HPDE6-E6E7 (cell line): ENCODE results near the gene TPO.
"Not testable (repeated sequence)": the region's sequence is repeated elsewhere in the genome, so short reads cannot be mapped to it uniquely, and the experiment has no call there.

ENCODE experiments used
- DNase-seq: peaks from one replicate; pipeline ENCODE4 v3.0.0; 2011; ENCODE audit warnings: missing footprints; ENCODE audit errors: extremely low spot score

The TPO gene

DNA sequence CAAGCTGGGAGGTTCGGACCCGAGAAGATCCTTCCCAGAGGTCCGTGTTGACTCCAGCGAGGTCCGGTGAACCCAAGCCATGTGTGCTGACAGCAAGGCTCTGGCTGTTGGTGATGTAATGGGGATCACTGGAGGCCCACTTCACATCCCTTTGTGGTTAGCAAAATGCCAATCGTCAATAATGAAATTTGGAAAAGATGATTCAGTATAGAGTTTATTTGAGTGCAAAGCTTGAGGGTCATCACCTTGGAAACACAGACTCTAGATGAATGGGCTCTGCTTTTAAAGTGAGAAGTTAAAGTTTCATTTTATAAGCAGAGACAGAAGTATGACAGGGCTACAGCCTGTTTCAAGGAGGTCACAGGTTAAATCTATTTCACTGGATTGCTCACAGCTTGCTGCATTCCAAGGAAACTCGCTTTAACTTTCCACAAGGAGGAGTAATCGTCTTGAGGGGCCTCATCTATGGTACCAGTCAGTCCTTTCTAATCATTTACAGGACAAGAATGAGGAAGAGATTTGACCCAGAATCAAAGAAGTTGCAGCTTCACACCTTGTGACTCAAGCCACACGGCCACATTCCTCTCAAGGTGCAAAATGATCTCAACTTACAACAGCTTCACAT, 140.5 kb downstream of the TPO start:
- DNase-seq: peak; percentile 52

DNA sequence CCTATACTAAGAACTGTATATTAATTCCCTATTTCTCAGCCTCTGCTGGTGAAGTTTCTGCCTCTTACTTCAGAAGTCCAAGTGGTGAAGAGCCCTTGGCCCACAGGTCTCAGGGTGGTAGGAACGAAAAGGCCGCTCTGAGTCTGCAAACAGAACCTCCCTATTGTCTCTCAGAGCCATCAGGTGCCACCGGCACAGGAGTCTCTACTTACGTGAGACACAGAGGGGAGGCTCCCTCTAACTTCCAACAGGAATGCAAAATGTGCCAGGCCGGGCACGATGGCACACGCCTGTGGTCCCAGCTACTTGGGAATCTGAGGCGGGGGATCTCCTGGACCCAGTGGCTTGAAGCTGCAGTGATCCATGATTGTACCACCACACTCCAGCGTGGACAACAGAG, 143.0 kb downstream of the TPO start:
- DNase-seq: no peak

- peak; percentile 38 for DNase-seq
Observed at GRCh38 chr2:1556776-1557466, 143.7 kb downstream of the TPO start.

- no peak for DNase-seq
Observed at GRCh38 chr2:1557467-1557820, 144.2 kb downstream of the TPO start.

- DNase-seq: no peak
Observed at GRCh38 chr2:1559589-1560175, 146.4 kb downstream of the TPO start.

DNA sequence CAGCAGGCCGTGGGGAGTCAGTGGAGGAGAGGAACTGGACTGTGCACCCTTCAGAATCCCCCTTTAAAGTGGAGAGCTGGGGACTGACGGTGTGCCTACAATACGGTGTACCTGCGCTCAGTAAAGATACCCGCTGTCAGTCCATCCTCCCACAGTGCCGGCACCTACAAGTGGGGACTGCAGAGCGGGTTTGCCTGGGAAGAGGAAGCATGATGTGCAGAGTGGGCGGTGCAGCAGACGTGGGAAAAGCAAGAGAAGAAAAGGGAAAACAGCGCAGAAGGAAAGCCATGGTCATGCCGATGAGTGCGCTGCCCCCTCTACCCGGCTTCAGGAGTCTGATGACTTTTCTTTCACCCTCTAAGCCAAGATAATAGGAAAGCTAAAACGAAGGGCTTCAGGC, 148.0 kb downstream of the TPO start:
- DNase-seq: no peak

- no peak for DNase-seq
Observed at GRCh38 chr2:1561811-1562421, 148.7 kb downstream of the TPO start.

DNA sequence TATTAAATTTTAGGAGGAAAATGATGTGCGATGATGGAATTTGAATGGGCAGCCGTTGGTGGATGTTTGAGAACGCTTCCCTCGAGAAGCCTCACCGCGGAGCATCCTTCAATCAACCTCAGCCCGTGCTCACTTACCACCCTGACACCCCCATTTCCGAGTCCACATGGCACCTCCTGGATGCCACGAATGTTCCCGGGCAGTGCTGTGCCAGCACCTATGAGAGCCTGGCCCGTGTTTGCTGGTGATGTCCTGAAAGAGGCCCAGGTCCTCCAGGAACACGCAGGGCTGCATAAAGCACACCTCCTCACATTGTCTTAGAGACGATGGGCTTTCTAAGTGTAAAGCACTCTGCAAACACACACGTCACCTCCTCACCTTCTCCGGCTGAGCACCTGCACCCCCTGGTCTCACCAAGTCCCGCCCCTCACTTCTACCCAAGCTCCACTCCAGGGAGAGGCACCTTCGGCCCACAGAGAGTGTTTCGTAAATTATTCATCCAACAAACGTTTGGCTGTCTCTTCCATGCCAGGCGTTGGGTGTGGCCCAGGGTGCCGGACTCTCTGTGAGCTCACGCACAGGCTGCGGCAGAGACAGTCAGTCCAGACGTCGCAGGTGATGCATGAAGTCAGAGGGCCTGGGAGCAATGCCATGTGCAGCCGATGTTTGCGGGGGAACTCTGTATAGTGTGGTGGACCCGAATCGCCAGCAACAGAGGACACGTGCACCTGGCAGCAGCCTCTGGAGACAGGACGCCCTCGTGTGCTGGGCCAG, 150.0 kb downstream of the TPO start:
- no peak for DNase-seq

- no peak for DNase-seq
Observed at GRCh38 chr2:1563943-1564891, 151.0 kb downstream of the TPO start.

DNA sequence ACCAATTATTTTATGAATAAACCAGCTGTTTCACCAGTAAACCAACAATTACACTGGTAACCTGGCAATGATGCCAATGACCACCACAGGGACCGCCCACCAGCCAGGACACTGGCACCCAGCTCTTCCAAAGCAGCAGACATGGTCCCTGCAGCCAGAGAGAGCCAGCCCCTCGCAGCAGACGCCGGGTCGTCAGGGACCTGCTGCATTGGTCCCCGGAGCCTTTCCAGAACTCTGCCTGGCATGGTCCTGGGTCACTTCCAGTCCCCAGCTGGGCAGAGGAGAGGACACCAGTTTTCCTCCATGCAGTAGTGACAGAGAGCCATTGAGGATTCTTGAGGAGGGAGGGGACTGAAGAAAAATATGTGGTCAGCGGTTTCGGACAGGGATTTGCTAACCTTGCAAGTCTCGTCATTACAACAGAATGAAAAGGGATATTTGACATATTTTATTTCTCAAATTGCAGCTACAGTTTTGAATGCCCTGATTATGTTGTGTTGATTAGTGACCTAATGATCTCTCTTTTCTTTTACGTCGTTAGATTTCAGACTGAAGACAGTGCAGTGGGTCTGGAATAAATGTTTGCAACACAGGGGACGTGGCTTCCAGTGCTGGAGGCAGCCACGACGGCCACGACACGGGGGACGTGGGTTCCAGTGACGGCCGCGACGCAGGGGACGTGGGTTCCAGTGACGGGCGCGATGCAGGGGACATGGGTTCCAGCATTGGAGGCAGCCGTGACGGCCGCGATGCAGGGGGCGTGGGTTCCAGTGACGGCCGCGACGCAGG, 154.5 kb downstream of the TPO start:
- no peak for DNase-seq

DNA sequence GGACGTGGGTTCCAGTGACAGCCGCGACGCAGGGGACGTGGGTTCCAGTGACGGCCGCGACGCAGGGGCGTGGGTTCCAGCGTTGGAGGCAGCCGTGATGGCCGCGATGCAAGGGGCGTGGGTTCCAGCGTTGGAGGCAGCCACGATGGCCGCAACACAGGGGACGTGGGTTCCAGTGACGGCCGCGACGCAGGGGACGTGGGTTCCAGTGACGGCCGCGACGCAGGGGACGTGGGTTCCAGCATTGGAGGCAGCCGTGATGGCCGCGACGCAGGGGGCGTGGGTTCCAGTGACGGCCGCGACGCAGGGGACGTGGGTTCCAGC, 155.0 kb downstream of the TPO start:
- not testable (repeated sequence) for DNase-seq

DNA sequence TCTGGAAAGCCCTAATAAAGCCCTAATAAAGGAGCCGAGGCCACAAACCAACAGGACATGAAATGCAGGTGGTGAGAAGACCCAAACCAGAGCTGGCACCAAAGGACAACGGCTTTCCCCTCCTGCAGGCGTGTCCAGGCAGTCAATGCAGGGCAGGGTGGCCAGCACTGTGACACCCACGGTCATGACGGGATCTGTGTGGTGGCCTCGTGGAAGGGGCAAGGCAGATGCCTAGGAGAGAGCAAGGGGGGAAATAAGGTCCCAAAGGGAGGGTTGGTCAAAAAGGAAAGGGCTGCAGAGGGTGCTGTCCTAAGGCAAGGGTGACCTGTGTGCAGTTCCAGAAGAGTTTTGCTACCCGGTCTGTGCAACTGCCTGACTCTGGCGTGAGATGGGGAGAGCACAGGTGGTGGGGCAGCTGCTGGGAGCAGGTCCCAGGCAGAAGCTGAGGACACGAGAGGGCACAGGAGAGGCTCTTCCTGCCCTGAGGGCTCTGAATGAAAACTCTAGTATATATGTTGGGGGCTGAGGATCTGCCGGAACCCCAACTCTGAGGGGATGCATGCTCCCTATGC, 156.7 kb downstream of the TPO start:
- no peak for DNase-seq

GRCh38 chr2:1571477-1572417, 158.5 kb downstream of the TPO start:
- no peak for DNase-seq

DNA sequence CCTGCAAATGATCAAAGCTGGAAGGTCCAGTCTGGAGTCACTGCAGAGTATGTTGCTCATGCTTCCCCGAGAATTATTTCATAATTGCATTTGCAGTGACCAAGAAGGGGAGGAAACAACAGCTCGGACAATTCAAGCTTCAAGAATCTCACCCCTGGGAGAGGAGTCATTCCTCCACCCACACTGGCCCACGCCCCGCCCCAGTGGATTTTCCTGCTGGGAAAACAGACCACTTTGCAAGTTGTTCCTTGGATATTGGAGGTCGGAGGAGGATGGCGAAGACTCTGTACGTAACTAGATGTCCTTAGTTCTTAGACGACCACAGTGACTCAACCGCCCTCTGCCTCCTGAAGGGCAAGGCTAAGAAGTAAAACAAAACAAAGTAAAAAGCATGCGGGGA, 159.4 kb downstream of the TPO start:
- DNase-seq: no peak

- DNase-seq: no peak
Observed at GRCh38 chr2:1577846-1578245, 164.6 kb downstream of the TPO start.

- not testable (repeated sequence) for DNase-seq
Observed at GRCh38 chr2:1581257-1581964, 168.1 kb downstream of the TPO start.

DNA sequence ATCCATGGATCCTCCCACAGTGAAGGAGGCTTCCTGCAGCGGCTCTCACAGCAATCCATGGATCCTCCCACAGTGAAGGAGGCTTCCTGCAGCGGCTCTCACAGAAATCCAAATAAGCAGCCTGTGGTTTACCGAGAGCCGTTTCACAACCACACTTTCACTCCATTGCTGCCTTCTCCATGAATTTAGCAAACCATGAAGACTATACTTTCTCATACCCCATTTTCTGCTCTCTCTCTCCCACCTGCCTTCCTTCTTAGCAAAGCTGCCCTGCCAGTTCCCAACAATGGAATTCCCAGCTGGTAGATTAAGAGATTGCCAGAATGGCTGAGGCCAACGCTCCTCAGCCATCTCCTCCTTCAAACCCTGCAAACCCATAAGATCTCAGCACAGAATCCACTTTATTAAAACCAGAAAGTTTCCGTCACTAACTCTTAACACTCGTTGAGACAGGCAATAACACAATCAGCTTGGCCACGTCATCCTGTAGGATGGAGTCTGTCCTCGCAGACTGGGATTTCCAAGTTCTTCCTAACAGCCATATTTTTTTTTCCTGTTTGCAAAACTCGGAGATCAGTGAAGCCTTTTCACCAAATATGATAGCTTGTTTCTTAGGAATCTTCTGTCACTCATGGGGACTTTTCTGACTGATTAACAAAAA, 168.8 kb downstream of the TPO start:
- no peak for DNase-seq

DNA sequence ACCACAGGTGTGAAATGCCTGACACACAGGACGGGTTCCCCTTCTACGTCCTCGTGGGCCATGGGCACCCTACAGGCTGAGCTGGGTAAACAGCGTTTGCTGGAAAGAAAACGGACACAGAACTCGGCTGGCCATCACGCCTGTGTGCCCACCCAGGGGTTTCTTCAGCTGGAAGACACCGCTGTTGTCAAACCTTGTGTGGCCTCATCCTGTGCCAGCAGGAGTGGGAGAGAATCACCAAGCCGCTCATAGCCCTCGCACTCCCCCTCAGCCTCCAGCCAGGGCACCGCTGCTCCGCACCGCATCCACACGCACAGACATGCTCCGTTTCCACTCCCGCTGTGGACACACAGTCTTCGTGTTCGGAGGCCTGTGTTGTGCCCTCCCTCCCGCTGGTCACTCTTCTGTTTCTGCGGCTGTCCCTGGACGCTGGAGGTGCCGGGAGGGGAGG, 169.7 kb downstream of the TPO start:
- DNase-seq: no peak
